ENCODE results near the gene ARRB1.
"Not testable (repeated sequence)": the region's sequence is repeated elsewhere in the genome, so short reads cannot be mapped to it uniquely, and the experiment has no call there.

Gene ARRB1

GRCh38 chr11:75371949-75372876 lies 20.8 kb upstream of the ARRB1 start:
- no peak for DNase-seq (ENCODE audit: low spot score)

- no peak for DNase-seq (ENCODE audit: low spot score)
Observed at GRCh38 chr11:75369560-75370255, 18.2 kb upstream of the ARRB1 start.

GRCh38 chr11:75366826-75367225 lies 15.4 kb upstream of the ARRB1 start:
- not testable (repeated sequence) for DNase-seq (ENCODE audit: low spot score)

DNA sequence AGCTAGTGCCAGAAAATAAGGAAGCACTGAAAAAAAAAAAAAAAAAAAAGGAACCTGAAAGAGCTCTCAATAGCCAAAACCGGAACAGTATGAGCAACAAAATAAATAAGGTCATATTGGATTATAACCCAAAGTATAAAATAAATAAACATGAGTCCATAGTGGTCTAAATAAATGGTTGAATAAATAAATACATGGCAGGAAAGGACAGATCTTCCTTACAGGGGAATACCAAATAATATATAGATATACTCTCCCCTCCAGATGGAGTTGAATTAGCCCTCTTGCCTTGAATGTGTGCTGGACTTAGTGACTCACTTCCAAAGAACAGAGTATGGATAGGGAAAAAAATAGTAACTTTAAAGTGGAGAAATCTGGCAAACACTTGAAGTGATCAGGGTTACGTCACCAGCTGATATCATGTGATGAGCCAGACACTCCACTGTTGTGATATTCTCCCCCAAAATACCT lies 14.3 kb upstream of the ARRB1 start:
- DNase-seq (ENCODE audit: low spot score), result peak; percentile 37

GRCh38 chr11:75362285-75362684 lies 10.8 kb upstream of the ARRB1 start:
- DNase-seq (ENCODE audit: low spot score), result not testable (repeated sequence)

- peak; percentile 33 for DNase-seq (ENCODE audit: low spot score)
Observed at GRCh38 chr11:75356613-75357012, 5.2 kb upstream of the ARRB1 start.

DNA sequence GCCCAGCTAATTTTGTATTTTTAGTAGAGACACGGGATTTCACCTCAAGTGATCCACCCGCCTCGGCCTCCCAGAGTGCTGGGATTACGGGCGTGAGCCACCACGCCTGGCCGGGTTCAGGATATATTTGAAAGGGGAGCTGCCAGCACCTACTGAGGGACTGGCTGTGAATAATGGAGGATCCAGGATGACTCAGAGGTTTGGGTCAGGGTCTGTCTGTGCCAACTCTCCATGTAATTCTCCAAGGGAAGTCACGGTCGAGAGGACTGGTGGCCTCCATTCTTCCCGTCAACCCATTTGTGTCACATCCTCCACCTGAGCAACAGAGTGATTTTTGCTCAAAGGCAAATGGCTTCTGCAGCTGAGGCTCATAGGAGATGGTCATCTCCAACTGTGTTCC lies 3.6 kb upstream of the ARRB1 start:
- DNase-seq (ENCODE audit: low spot score), result no peak

- DNase-seq (ENCODE audit: low spot score), result no peak
Observed at GRCh38 chr11:75352588-75353206, 1.2 kb upstream of the ARRB1 start.

GRCh38 chr11:75351791-75352587 lies 528 bp upstream of the ARRB1 start:
- DNase-seq (ENCODE audit: low spot score), result no peak

- DNase-seq (ENCODE audit: low spot score), result no peak
Observed at GRCh38 chr11:75350743-75351540, 519 bp downstream of the ARRB1 start.

DNA sequence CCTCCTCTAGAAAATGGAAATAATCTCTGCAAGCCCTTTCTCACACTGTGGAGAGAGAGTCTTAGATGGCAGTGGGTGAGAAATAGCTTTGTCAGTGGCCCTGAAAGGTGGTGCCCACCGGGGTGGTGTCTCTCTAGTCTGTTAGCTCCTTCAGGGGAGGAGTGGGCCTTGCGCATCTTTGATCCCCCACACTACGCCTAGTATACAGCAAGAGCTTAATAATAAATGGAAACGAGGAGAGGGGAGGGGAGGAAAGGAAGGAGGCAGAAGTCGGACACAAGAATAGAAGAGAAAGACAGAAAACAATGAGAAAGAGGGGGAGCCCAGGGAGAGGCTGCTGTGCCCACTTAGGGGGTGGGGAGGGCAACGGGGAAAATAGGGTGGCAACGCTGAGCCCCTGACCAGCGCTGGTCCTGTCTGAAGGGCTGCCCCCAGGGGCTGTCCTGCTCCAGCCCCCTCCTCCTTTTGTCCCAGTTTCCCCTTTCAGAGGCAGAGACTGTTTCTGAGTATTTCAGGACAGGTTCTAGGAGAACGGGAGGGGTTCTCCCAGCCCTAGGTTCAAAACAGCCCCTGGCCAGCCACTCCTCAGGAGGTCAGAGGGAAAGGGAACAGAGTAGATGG lies 1.2 kb downstream of the ARRB1 start:
- DNase-seq (ENCODE audit: low spot score), result no peak

GRCh38 chr11:75349521-75350116 lies 1.8 kb downstream of the ARRB1 start:
- no peak for DNase-seq (ENCODE audit: low spot score)

DNA sequence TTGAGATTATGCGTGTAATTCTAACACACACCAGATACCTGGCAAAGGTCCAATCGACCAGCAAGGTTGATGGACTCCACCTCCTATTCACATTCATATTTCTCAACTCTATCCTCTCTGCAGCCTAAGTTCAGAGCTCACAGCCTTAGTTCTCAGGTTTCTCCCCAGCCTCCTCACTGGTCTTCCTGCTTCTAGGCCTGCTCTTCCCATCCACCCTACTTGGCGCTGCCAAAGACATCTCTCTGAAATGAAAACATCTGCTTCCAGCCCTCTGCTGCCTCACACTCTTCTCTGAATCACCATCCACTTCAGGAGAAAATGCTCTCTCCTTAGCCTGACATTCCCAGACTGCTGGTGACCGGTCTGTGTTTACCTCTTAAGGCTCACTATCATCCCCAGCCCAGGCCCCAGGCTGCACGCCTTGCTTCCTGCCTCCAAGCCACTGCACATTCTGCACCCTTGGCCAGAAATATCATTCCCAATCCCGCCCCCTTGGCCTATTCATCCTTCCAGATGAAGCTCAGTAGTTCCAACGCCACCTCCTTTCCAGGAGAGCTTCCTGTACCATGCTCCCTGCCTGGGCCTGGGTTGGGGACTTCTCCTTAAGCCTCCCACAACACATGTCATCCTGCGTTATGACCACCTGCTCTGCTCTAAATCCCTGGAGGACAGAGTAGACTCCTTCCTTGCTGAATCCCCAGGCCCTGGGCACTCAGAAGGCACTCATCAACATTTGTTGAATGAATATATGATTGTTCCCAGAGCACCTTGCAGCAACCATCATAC lies 3.5 kb downstream of the ARRB1 start:
- peak; percentile 92 for DNase-seq (ENCODE audit: low spot score)

DNA sequence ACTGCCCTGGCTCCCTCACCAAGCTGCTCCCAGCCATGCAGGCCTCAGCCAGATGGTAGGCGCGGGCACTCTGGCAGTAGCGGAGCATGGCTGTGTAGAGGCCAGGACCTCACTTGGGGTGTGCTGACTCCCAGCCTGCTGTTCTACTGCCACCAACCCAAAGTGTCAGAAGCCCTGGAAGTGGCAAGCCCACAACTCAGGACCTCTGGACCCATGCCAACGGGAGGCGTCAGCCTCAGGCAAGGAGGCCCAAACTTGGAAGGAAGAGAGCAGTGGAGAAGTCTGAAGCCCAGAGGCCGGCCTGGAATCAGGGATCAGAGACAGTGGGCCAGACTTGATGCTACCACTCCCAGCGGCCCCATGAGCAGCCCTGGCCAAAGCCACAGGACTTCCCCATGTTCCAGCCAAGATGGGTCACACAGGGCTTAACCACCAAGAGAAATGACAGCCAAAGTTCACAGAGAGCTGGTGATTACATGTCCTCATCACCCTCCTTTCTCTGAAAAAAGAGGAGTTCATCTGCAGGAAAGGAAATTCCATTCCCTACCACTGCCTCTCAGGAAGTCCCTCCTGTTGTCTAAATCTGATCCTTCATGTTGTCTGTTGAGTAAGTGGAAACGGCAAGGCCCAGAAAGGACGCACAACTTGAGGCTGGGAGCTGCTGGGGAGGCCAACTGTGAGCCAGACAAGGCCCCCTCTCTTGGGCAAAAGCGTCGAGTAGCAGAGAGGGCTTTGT lies 4.4 kb downstream of the ARRB1 start:
- peak; percentile 55 for DNase-seq (ENCODE audit: low spot score)

- no peak for DNase-seq (ENCODE audit: low spot score)
Observed at GRCh38 chr11:75346296-75346695, 5.2 kb downstream of the ARRB1 start.

- no peak for DNase-seq (ENCODE audit: low spot score)
Observed at GRCh38 chr11:75345455-75346160, 5.9 kb downstream of the ARRB1 start.

DNA sequence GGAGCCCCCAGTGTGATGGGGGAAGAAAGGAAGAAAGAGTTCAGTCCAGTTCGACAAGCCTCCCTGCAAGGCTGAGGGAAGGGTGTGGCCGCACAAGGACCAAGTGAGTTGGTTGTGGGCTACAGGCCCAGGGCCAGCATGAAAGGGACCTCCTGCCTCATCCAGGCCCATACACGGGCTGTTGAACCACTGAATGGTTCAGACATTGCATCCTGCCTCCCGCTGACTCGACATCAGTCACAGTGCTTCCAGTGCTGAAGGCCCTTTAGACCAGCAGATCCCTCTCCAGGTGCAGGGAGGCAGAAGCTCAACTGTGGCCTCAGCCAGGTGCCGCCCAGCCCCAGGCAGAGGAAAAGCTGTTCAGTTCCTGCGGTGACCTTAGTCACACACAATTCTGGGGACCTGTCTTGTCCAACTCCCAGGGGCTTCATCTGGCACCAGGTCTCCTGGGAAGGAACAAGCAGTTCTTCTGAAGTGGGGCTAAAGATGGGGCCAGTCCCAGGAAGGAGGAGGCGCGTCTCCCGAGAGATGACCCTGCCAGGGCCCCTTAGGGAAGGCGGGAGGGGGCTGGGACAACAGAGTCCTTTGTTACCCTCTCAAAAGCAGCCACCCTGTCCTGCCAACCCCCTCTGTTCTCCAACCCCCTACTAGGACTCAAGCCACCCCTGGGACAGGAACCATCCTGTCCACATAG lies 6.6 kb downstream of the ARRB1 start:
- DNase-seq (ENCODE audit: low spot score), result no peak

All from AG08395 (cell line).